ENCODE measurements around the gene PTHLH.

Gene PTHLH

DNA sequence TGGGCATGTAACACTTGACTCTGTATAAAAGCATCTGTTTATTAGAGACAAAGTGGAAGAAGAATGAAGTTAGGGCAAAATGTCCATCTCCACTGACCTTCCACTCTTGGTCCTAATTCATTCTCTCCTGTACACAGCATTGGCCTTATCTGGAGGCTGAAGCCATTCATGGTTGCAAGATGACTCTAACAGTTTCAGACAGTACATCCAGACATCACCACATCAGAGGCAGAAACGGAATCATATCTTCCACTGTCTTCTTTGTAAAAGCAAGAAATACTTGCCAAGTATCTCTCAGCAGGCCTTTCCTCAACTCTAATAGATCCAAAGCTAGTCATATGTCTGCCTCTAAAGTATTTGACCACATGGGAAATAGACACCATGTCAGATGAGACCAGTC, 41.1 kb downstream of the PTHLH start:
- no peak for DNase-seq

DNA sequence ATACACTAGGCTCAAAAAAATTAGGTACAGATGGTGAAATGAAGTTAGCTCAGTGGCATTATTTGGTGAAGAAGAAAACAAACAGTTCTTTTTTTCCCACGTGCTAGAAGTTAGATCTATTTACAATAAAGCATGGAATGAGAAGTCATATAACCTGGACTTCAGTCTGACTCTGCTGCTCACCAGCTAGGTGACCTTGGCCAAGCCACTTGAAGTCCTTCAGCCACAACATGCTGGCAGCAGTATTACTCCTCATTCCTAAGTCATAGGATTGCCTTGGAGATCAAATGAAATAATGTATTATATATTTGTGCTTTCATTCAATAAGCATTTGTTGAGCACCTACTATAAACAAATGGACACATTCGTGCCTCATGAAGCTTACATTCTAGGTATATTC, 45.2 kb downstream of the PTHLH start:
- DNase-seq, result no peak

DNA sequence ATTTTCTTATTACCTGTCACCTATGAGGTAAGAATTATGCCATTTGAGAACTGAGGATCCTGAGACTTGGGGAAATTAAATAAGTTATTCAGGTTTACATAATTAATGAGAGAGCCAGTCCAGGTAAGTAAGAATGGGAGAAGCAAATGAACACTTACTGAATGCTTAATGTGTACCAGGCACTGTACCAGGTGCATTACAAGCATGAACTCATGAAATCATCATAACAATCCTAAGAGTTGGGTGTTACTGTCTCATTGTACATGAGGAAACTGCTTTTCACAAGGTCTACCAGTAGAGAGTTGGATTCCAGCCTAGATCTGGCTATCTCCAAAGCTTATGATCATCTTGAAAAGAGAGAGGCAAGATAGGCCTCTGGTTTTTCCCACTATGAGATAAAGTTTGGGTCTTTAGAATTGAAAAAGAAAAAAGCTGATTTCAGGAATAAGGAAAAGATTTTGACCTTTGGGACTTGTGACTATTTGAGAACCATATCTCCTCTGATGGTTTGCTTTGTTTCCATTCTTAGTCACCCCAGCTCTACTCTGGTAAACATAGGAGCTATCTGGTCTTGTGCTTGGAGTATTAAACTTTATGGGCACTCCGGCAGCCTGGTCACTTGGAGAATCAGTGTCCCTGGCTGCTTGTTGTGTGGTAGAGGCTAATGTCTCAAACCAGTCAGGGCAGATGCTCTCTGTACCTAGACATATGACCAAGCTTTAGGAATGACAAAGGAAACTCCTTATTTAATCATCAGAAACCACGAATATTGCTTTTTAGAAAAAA, 48.0 kb downstream of the PTHLH start:
- DNase-seq, result no peak

DNA sequence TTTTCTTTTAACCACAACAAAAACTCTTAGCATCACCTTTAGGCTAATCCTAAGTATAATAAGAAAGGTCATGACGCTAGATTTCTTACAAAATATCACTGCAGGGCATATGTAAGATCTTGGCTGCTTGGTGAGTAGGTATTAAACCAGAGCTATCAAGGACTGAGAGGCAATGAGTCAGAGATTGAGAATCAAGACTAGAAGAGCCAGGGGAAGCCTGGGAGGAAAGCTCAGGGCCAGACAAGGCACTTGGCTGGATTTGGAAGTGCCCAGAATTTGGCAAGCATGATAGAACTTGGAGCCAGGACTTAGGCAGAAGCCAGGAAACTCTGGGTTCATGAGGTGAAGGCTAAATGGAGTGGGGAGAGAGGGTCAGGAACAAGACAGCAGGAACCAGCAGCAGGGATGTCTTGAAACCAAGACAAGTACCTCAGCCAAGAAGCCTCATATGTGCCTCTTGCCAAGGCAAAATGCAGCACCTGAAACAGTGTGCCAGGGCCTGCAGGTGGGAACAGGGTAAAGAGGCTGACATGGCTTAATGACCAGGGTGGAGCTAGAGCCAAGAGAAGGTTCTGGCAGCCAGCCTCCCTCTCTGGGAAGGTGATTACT, 49.9 kb downstream of the PTHLH start:
- DNase-seq, result no peak

DNA sequence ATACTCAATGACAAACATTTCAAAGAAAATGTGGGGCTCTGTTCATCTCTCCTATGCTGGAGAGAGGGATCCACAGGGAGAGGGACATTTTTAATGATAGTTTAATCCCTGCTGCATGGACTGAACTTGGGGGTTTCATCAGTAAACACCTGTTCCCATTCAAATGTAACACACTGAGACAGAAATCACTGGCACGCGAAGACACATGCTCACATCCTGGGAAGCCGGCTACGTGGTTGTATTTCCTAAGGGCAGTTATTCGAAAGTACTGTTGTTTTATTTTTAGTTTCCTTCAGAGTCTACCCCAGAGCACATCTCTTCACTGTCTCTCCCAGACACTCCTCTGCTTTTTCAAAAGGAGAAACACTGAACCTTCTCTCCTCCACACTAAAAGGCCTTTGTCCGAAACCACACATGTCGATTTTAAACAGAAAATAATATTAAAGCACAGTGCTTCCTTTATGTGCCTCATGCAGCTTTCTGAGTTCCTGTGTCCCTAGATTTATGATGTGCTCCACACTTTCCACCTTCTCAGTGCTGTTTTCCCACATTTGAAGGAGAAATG, 52.8 kb downstream of the PTHLH start:
- no peak for DNase-seq

DNA sequence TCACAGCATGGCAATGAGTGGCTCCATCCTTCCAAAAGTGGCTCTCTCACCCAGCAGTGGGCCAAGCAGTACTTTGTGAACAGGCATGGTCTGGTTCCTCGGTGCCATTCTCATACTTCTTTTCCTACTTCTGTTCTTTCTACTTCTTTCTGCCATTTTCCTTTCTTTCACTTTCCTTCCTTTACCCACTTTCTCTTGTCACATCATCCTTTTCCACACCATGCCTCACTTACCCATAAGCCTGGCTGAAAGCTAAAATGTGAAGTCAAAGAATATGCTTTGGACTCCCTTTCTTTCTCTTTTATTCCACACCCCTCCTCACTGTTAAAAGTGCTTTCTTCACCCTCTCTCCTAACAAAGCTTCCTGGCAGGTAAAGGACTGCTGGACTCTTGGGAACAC, 57.0 kb downstream of the PTHLH start:
- DNase-seq, result no peak

DNA sequence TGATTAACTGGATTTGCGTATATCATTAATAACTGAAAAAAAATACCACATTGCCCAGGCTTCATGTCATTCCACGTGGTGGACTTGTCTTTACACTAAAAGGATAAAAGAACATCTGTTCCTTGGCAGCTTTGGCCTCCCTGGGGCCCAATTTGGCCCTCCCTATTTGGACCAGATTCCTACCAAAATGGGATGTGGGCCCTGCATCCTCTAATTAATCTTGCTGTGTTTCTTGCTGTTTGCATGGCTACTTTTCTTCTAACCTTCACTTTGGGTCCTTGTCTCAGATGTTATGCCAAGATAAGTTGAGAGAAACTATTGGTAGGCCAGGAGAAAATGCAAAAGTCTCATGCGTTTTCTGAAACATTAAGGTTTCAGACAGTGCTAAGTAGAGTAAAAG, 57.5 kb downstream of the PTHLH start:
- no peak for DNase-seq

DNA sequence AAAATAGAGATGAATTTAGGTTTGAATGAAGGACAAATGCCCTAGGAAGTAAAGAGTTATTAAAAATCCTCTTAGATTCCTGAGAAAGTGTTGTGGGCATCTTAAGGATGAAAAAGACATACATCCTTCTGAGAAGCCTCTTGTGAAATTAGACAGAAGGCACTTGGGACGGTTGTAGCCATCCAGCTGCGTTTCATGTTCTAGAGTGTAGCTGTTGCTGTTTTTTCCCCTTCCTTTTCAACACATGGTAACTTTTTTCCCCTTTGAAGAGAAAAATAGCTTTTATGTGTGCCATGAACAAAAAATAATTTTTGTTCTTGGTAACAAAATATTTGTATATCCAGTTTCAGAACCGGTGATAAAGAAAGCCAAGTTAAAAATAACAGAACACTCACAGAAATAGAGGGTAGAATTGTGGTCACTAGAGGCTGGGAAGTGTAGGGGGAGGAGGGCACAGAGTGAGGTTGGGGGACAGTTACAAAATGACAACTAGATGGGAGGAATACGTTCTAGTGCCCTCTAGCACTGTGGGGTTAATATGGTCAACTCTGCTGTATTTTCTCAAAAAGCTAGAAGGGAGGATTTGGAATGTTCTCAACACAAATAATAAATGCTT, 58.4 kb downstream of the PTHLH start:
- no peak for DNase-seq

DNA sequence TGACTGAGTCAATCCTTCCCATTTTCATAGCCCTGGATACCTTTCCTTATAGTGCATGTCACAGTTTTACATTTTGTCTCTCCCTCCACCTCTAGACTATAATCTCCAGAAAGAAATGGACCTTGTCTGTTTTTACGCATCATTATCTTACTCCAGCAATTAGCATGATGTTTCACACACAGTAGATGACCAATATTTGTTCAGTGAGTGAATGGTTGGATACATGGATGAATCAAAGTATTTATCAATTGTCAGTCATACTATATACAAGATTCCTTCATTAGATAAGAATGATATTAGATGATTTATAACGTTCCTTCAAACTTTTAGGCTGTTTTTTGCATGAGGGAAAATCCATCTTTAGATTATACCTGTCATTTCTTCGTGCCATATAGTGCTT, 61.1 kb downstream of the PTHLH start:
- DNase-seq, result no peak

All from COR-L47 (cell line).